ENCODE measurements around the gene ERCC1. TPM values are rescaled to one million over a fixed set of nuclear protein-coding genes. Genes with fewer than 3 reads are reported as not detected.

Gene ERCC1
- total RNA-seq, result 66.6 and 71.6 TPM in 2 replicates

GRCh38 chr19:45423589-45424190 lies at the start of gene ERCC1:
Gene ERCC1, minus strand, starts transcription at chr19:45423917. Its CDS starts 543 bp downstream, at chr19:45423374.
- peak; percentile 61 for DNase-seq (ENCODE audit: low read depth)
- peak within 1 kb of the TSS; percentile 87 for H3K4me3 ChIP-seq (ENCODE audit: low read depth, low read length)
- no peak for TF ChIP-seq CTCF (conservative IDR thresholded peaks at IDR 0.05; ENCODE audit: low read depth, low read length)

GRCh38 chr19:45473367-45473681 lies 49.6 kb upstream of the ERCC1 start:
- no peak for TF ChIP-seq CTCF (conservative IDR thresholded peaks at IDR 0.05; ENCODE audit: low read depth, low read length)
- DNase-seq (ENCODE audit: low read depth), result no peak
- H3K4me3 ChIP-seq (ENCODE audit: low read depth, low read length), result no peak overlapping the region

- no peak for DNase-seq (ENCODE audit: low read depth)
- H3K4me3 ChIP-seq (ENCODE audit: low read depth, low read length), result peak overlapping the region; percentile 46
- TF ChIP-seq CTCF (conservative IDR thresholded peaks at IDR 0.05; ENCODE audit: low read depth, low read length), result no peak
These were observed 49.0 kb upstream of the ERCC1 start for GRCh38 chr19:45472563-45473366.

- DNase-seq (ENCODE audit: low read depth), result no peak
- no peak for TF ChIP-seq CTCF (conservative IDR thresholded peaks at IDR 0.05; ENCODE audit: low read depth, low read length)
- H3K4me3 ChIP-seq (ENCODE audit: low read depth, low read length), result peak overlapping the region; percentile 46
These were observed 48.3 kb upstream of the ERCC1 start for GRCh38 chr19:45471931-45472562.

- H3K4me3 ChIP-seq (ENCODE audit: low read depth, low read length), result peak overlapping the region; percentile 46
- TF ChIP-seq CTCF (conservative IDR thresholded peaks at IDR 0.05; ENCODE audit: low read depth, low read length), result no peak
These were observed 47.6 kb upstream of the ERCC1 start for GRCh38 chr19:45471111-45471930.

GRCh38 chr19:45470762-45471081 lies 47.0 kb upstream of the ERCC1 start:
- H3K4me3 ChIP-seq (ENCODE audit: low read depth, low read length), result peak overlapping the region; percentile 95
- DNase-seq (ENCODE audit: low read depth), result no peak
- TF ChIP-seq CTCF (conservative IDR thresholded peaks at IDR 0.05; ENCODE audit: low read depth, low read length), result no peak

More at GRCh38 chr19:45471111-45471930, 47.6 kb upstream of the ERCC1 start:
- DNase-seq (ENCODE audit: low read depth), result no peak
